B cell (primary cell): ENCODE results near the gene MEGF8. TPM values are rescaled to one million over a fixed set of nuclear protein-coding genes. Genes with fewer than 3 reads are reported as not detected.

Experiments
- ATAC-seq: fragments of 200-7000 bp; cut with Tn5 transposase; one replicate; pipeline ENCODE4 v1.10.0; 2021; ENCODE audit warnings: low read depth, mild to moderate bottlenecking, moderate number of reproducible peaks, moderate library complexity
- CTCF ChIA-PET: fragments of 350-600 bp; sonication (Branson Sonifier 250); formaldehyde crosslinking; loops from one replicate; lab custom pipeline; 2021; ENCODE audit warnings: antibody characterized with exemption, inconsistent platforms; lab: Charles Lee
- POLR2A ChIA-PET: fragments of 350-600 bp; sonication (Branson Sonifier 250); formaldehyde crosslinking; loops from one replicate; lab custom pipeline; 2021; ENCODE audit warnings: antibody characterized with exemption; lab: Charles Lee
- DNase-seq: peaks from one replicate; pipeline ENCODE4 v3.0.0; 2013
- H2AFZ ChIP-seq: 2 replicates; pipeline ENCODE4 v1.6.1; 2012; ENCODE audit warnings: mild to moderate bottlenecking, low read depth, low read length; ENCODE audit not compliant: insufficient read depth, poor library complexity, severe bottlenecking
- H3K27ac ChIP-seq, 2 donors: 1 replicate in 1 of 2; 2 replicates in 1 of 2; pipeline ENCODE4 v1.5.1; 2012 to 2013; ENCODE audit warnings: low read length in 2 of 2, mild to moderate bottlenecking in 2 of 2, moderate library complexity in 1 of 2
- H3K27me3 ChIP-seq, 4 experiments: fragments of 200-600 bp in 1 of 4; sonication (generic) in 1 of 4; replicated peaks in 1 of 4; 1 replicate in 2 of 4; 2 replicates in 2 of 4; pipeline versions ENCODE4 v1.6.1 to v1.7.0; 2013 to 2016; ENCODE audit warnings: low read length in 3 of 4, mild to moderate bottlenecking in 2 of 4, mixed read lengths in 1 of 4, moderate library complexity in 1 of 4; ENCODE audit not compliant: insufficient read depth in 4 of 4, control insufficient read depth in 3 of 4; ENCODE audit errors: control extremely low read depth in 1 of 4
- H3K36me3 ChIP-seq, 2 experiments: replicated peaks in 1 of 2; 1 replicate in 1 of 2; 2 replicates in 1 of 2; pipeline versions ENCODE4 v1.6.1 to v1.7.1; 2013; ENCODE audit warnings: low read length in 1 of 2; ENCODE audit not compliant: insufficient read depth in 2 of 2, control insufficient read depth in 1 of 2; ENCODE audit errors: control extremely low read depth in 1 of 2, extremely low read depth in 1 of 2
- H3K4me1 ChIP-seq, 2 donors: fragments of 200-600 bp in 1 of 2; sonication (generic) in 1 of 2; 1 replicate in 1 of 2; 2 replicates in 1 of 2; pipeline versions ENCODE4 v1.5.1 to v1.6.1; 2013 to 2017; ENCODE audit warnings: low read length in 2 of 2; ENCODE audit not compliant: control insufficient read depth in 2 of 2, insufficient read depth in 2 of 2
- H3K4me2 ChIP-seq: replicated peaks from 2 replicates; pipeline ENCODE3; 2012; ENCODE audit warnings: mild to moderate bottlenecking, low read depth, low read length; ENCODE audit not compliant: poor library complexity, severe bottlenecking
- H3K4me3 ChIP-seq, 5 experiments: fragments of 200-600 bp in 1 of 5; sonication (generic) in 1 of 5; 1 replicate in 3 of 5; 2 replicates in 2 of 5; pipeline versions ENCODE4 v1.5.1 to v1.7.0; 2011 to 2016; ENCODE audit warnings: low read length in 4 of 5, mild to moderate bottlenecking in 4 of 5, low read depth in 2 of 5, control low read depth in 1 of 5, moderate library complexity in 1 of 5; ENCODE audit not compliant: insufficient read depth in 1 of 5; ENCODE audit errors: control extremely low read depth in 1 of 5, extremely low read depth in 1 of 5
- H3K79me2 ChIP-seq: fragments of 200-600 bp; sonication (generic); one replicate; pipeline ENCODE4 v1.6.0; 2016; ENCODE audit warnings: low read length; ENCODE audit not compliant: control insufficient read depth, insufficient read depth
- H3K9ac ChIP-seq: fragments of 200-600 bp; sonication (generic); 2 replicates; pipeline ENCODE4 v1.6.1; 2017; ENCODE audit warnings: mild to moderate bottlenecking, low read length, moderate library complexity
- H3K9me3 ChIP-seq, 3 donors: one replicate each; pipeline versions ENCODE4 v1.6.1 to v1.7.1; 2013; ENCODE audit warnings: low read length in 2 of 3; ENCODE audit not compliant: control insufficient read depth in 2 of 3, insufficient read depth in 1 of 3; ENCODE audit errors: control extremely low read depth in 1 of 3
- H4K20me1 ChIP-seq: 2 replicates; pipeline ENCODE4 v1.6.0; 2012; ENCODE audit warnings: mild to moderate bottlenecking, low read length; ENCODE audit not compliant: insufficient read depth, control insufficient read depth, poor library complexity, severe bottlenecking
- H3K27ac Mint-ChIP-seq: one replicate; pipeline ENCODE4 v1.8.0; 2021; ENCODE audit warnings: mixed read lengths
- H3K27me3 Mint-ChIP-seq: one replicate; pipeline ENCODE4 v1.8.0; 2021; ENCODE audit warnings: mixed read lengths
- H3K4me1 Mint-ChIP-seq: one replicate; pipeline ENCODE4 v1.8.0; 2021; ENCODE audit warnings: mixed read lengths
- H3K4me3 Mint-ChIP-seq: one replicate; pipeline ENCODE4 v1.8.0; 2021; ENCODE audit warnings: mixed read lengths
- H3K9me3 Mint-ChIP-seq: one replicate; pipeline ENCODE4 v1.8.0; 2022; ENCODE audit warnings: mixed read lengths; ENCODE audit not compliant: insufficient read depth
- EZH2 ChIP-seq: IDR thresholded peaks from 2 replicates; pipeline ENCODE4 v1.6.1; 2012; ENCODE audit warnings: borderline replicate concordance, low read depth, mild to moderate bottlenecking, moderate library complexity, low read length; ENCODE audit not compliant: insufficient read depth, poor library complexity, severe bottlenecking
- WGBS: methylation state at CpG from one replicate; pipeline ENCODE4 v1.1.5; 2013; ENCODE audit warnings: missing lambda C conversion rate; ENCODE audit not compliant: insufficient coverage; 5-methylcytosine and 5-hydroxymethylcytosine counted together
- intact Hi-C: fragments of 100-400 bp; cut with micrococcal nuclease; formaldehyde crosslinking; loops from one replicate; pipeline ENCODE4 v1.10.0; 2022
- polyA plus RNA-seq: library from polyadenylated mRNA; depleted of rRNA; stranded (reverse); fragments of >200 nt; gene quantifications from 2 replicates; pipeline ENCODE4 v1.2.3, GENCODE V29; 2012
- total RNA-seq, 2 donors: library from RNA; stranded (reverse); fragments of 120-200 nt in 1 of 2; gene quantifications; 1 replicate in 1 of 2; 2 replicates in 1 of 2; pipeline versions ENCODE4 v1.2.3 to v1.2.4, GENCODE V29; 2013 to 2022
- TF ChIP-seq, protein P1 (sequence below): fragments of 200-600 bp; IDR thresholded peaks from one replicate; pipeline ENCODE4 v1.8.0; 2022; ENCODE audit warnings: antibody characterized with exemption, mild to moderate bottlenecking

The MEGF8 gene
- total and polyA plus RNA-seq, 2 donors (not counting 1 experiment from before 2014, with no cell fraction given), result 8.2 to 26.5 TPM

DNA sequence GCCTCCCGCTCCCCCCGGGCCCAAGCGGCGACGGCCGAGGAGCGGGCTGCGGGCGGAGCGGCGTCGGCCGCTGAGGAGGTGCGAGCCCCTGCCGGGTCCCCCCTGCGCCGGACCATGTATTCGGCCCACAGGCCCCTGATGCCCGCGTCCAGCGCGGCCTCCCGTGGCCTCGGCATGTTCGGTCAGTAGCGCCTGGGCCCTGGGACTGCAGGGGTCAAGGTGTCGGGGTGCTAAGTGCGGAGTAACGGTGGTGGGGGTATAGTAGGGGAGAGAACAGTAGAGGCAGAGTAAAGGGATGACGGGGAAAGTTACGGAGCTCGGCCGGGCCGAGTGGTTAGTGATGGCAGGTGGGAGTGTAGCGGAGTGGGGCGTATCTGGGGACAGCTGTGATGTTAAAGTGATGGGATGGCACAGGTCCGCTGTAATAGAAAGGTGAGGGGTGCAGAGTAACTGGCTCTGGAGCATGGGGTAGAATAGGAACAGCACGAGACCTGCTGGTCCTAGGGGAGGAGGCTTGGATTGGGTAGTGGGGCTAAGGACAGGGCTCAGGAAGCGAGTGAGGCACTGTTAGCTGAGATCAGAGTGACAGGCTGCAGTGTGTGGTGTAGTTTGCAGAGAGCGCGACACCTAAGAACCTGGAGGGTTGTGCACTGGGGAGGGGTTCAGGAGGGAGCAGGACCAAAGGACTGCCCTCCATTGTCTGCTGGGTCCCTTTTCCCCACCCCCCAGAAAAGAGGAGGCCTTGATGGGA is 40.7 kb upstream of the MEGF8 start:
- ChIA-PET POLR2A (interaction anchor here (0.6 to 3.8 kb wide), 6 partner anchors 14 to 208 kb away, joined by 3 to 12 read pairs (median 4); partner anchors contain the start of genes PAFAH1B3 and PRR19), CTCF (interaction anchor here (0.6 to 1.5 kb wide), 8 partner anchors 10 to 176 kb away, joined by 3 to 5 read pairs (median 4); partner anchors contain the start of genes GSK3A, PAFAH1B3 and PRR19)
- Mint-ChIP-seq H3K4me1 (peaks cover 24% of the 10 kb centered on the region), H3K27ac (peak overlapping the region; percentile 93), H3K27me3 (no peaks in the 10 kb centered on the region), H3K9me3 (no peaks in the 10 kb centered on the region), H3K4me3 (peak overlapping the region; percentile 92)
- Histone ChIP-seq H3K4me2 (peak overlapping the region; percentile 100), H3K9ac (peak overlapping the region; percentile 74), H3K27me3 (no peaks in the 10 kb centered on the region), H3K4me1 (peaks cover 42 to 52% of the 10 kb centered on the region in 2 donors), H3K4me3 (peak overlapping the region; percentile 49 to 72 (median 67)), H3K79me2 (peaks cover 18% of the 10 kb centered on the region), H3K36me3 (peaks cover 0 to 30% of the 10 kb centered on the region in 2 experiments), H3K9me3 (no peaks in the 10 kb centered on the region), H4K20me1 (peaks cover 32% of the 10 kb centered on the region), H3K27ac (peak overlapping the region; percentile 32 to 59), H2AFZ (no peak overlapping the region)
- intact Hi-C loops, result loop anchor here (1.0 to 5.0 kb wide), 2 partner anchors 41 to 82 kb away; partner anchors contain the start of gene MEGF8
- TF ChIP-seq, protein P1, sequence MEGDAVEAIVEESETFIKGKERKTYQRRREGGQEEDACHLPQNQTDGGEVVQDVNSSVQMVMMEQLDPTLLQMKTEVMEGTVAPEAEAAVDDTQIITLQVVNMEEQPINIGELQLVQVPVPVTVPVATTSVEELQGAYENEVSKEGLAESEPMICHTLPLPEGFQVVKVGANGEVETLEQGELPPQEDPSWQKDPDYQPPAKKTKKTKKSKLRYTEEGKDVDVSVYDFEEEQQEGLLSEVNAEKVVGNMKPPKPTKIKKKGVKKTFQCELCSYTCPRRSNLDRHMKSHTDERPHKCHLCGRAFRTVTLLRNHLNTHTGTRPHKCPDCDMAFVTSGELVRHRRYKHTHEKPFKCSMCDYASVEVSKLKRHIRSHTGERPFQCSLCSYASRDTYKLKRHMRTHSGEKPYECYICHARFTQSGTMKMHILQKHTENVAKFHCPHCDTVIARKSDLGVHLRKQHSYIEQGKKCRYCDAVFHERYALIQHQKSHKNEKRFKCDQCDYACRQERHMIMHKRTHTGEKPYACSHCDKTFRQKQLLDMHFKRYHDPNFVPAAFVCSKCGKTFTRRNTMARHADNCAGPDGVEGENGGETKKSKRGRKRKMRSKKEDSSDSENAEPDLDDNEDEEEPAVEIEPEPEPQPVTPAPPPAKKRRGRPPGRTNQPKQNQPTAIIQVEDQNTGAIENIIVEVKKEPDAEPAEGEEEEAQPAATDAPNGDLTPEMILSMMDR, result no peak
- TF ChIP-seq EZH2, result no peak
- ATAC-seq (no peak), DNase-seq (peak; percentile 68)
- WGBS, result under 1% methylated on average over 38 of the region's 41 CpGs
